ENCODE measurements around the gene KRT7.

Gene KRT7

DNA sequence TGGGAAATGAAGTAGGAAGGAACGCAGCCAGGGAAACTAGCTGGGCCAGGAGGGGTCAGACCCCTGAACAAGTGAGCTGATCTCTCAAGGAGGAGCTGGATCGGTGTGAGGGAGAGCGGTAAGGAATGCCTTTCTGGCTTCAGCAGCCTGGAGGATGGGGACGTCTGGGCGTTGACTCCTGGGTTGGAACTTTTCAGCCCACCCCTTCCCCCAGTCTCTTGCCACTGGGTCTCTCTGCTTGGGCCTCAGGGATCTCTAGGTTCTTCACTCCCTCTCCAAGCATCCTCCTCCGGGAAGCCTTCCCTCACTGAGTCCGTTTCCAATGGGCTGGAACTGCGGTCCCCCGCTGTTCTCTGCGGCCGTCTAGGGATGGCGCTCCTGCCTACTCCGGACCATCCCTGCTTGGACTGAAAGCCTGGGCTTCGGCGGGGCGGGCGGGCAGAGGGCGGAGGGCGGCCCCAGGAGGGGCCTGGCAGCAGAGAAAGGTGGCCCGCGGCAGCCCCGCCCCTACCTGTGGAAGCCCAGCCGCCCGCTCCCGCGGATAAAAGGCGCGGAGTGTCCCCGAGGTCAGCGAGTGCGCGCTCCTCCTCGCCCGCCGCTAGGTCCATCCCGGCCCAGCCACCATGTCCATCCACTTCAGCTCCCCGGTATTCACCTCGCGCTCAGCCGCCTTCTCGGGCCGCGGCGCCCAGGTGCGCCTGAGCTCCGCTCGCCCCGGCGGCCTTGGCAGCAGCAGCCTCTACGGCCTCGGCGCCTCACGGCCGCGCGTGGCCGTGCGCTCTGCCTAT lies at the start of gene KRT7:
Gene KRT7 (plus strand): TSS at position 570 of the 788 bp plus-strand sequence. CDS start 54 bp downstream, at position 624.
- no peak for DNase-seq (ENCODE audit: low read depth, low spot score)
- H3K27ac ChIP-seq: peak within 1 kb of the TSS; percentile 98

DNA sequence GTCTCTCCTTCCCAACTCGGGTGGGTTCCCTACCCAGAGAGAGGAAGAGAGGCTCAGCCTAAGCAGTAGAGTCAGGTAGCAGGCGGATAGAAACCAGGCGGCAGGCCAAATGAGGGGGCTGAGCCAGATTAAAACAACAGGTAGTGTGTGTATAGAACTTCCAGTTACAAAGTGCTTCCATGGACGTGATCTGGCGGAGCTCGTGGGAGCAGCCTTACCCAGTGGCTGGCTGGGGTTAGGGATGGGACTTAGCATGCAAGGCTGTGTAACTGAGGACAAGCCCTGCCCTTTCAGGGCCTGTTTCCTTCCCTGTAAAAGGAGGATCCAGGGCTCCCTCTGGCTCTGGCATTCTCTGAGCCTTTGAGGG lies 49.5 kb upstream of the KRT7 start:
- peak overlapping the region; percentile 84 for H3K27ac ChIP-seq
- peak; percentile 31 for DNase-seq (ENCODE audit: low read depth, low spot score)

DNA sequence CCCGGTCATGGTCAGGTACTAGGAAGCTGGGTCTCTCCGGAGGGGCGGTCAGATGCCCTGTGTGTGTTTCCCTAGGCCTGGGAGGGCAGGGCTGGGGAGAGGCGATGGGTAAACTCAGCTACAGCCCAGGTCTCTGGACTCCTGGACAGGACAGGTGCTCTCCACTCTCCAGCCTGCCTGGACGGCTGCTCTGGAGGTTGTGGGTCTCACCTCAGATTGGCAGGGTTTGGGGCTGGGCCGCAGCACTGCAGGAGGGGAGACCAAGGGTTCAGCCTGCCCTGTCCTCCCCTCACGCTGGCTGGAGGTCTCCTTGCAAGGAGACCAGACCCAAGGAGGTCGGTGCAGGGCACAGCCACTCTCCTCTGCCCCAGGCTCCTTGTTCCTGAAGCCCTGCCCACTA lies 49.1 kb upstream of the KRT7 start:
- peak overlapping the region; percentile 84 for H3K27ac ChIP-seq
- no peak for DNase-seq (ENCODE audit: low read depth, low spot score)

DNA sequence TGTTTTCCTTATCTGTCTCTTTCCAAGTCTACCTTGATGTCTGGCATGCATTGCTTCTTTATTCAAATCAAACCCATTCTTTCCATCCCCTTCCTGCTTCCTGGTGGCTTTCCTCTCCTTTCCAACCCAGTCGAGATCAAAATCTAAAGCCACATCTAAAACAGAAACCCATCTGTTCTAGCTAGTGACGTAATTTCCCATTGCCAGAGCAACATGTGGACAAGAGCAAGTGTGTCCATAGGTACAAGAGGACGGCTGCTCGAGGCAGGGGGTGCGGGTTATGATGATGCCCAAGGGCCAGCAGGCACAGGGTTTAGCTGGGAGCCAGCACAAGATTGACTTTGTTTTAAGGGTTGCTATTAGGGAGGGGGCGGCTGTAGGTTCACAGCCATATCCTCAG lies 48.2 kb upstream of the KRT7 start:
- H3K27ac ChIP-seq: peak overlapping the region; percentile 84
- no peak for DNase-seq (ENCODE audit: low read depth, low spot score)

DNA sequence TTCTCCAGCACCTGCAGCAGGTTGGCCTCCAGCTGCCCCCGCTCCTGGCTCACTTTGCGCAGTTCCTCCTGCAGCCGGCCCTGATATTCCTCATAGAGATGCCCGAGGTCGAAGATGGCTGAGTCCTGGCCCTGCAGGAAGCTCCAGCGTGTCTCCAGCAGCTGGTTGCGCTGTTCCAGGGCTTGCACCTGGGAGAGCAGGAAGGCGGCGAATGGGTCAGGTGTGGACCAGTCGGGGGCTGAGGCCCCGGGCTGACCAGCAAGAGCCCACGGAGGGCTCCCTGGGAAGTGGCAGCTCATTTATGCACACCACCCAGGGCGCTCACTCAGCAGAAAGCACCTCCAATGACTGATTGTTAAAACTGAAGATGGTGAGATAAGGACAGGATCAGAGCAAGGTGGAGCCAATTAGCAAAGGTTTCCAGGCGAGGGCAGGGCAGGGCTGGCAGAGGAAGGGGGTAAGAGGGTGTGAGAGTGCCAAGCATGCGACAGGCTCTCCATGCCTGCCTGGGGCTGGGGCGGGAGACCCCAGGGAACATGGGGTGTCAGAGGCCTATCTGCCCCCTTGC lies 47.6 kb upstream of the KRT7 start:
- H3K27ac ChIP-seq: peak overlapping the region; percentile 84

DNA sequence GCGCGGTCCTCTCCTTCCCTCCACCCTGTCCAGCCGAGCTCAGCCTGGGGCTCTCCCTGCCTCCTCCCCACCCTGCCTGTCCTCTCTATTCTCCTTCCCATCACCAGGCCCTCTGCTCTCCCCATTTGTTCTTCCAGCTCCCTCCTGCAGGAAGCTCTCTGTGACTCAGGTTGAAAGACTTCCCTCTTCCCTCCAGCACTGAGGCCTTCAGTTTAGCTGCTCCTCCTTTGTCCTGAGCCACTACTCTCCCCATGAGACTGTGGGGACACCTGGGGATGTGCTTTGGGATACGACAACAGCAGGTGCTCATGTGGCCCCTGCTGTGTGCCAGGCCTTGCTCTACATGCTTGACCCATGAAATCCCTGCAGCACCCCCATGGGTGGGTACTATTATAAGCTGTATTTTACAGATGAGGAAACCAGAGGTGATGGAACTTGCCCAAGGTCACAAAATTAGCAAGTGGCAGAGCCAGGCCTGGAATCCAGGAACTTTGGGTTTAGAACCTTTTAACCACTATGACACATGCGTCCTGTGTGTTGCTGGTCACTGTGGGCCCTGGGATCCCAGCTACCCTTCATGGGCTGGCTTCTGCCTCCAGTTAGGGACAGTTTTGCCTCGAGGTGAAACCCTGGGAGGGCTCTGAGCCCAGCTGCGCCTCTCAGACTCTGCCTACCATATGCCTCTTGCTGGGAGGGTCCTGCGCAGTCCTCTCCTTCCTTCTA lies 46.8 kb upstream of the KRT7 start:
- peak overlapping the region; percentile 84 for H3K27ac ChIP-seq
- no peak for DNase-seq (ENCODE audit: low read depth, low spot score)

More for the DNA sequence above, 47.6 kb upstream of the KRT7 start:
- DNase-seq (ENCODE audit: low read depth, low spot score): no peak

DNA sequence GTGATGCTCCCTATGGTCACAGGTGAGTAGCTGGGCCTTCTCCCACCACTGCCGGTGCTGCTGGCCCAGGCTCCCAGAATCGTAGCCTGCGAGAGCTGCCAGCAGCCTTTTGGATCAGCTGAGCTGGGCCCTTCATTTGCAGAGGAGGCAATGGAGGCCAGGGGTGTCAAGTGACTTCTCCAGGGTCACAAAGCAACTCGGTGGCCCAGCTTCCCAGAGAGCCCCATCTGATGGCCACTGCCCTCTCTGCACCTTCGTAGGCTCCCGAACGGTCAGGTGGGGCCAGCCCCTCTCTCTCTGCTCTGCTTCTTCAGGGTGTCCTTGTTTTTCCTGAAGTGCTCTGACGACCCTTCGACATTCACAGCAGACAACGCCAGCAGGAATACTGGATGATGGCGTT lies 45.8 kb upstream of the KRT7 start:
- DNase-seq (ENCODE audit: low read depth, low spot score): no peak
- peak overlapping the region; percentile 84 for H3K27ac ChIP-seq

DNA sequence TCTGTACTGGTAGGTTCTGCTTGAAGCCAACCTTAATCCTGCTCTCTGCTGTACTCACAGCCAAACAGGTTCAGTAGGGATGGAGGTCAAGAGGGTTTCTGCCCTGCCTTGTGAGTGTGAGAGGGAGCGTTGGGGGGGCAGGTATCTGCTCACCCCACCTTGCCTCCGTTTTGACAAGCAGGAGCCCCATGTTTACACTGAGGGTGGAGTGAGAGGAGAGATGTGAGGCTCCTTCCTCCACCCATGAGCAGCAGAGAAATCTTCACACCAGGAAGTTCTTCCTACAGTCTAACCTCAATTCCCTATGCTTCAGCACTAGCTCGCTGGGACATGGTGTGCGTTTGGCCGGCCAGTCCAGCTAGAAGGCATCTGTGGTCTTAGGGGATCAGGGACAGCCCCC lies 45.4 kb upstream of the KRT7 start:
- DNase-seq (ENCODE audit: low read depth, low spot score): no peak
- peak overlapping the region; percentile 84 for H3K27ac ChIP-seq

DNA sequence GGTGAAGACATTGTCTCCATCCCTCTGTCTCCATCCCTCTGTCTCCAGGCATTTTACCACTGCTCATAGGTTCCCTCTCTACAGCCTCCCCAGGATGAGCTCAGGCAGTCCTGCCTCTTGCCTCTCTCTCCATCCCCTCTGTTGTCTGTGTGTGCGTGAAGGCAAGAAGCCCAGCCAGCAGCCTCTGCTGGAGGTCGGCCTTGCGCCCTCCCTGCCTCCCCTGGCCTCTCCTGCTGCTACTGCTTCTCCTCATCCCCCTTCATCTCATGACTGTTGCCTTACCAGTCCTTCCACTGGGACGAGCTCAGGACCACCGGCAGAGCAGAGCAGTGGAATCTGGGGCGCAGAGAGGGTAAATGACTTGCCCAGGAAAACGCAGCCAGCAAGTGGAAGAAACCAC lies 44.4 kb upstream of the KRT7 start:
- H3K27ac ChIP-seq: peak overlapping the region; percentile 84

DNA sequence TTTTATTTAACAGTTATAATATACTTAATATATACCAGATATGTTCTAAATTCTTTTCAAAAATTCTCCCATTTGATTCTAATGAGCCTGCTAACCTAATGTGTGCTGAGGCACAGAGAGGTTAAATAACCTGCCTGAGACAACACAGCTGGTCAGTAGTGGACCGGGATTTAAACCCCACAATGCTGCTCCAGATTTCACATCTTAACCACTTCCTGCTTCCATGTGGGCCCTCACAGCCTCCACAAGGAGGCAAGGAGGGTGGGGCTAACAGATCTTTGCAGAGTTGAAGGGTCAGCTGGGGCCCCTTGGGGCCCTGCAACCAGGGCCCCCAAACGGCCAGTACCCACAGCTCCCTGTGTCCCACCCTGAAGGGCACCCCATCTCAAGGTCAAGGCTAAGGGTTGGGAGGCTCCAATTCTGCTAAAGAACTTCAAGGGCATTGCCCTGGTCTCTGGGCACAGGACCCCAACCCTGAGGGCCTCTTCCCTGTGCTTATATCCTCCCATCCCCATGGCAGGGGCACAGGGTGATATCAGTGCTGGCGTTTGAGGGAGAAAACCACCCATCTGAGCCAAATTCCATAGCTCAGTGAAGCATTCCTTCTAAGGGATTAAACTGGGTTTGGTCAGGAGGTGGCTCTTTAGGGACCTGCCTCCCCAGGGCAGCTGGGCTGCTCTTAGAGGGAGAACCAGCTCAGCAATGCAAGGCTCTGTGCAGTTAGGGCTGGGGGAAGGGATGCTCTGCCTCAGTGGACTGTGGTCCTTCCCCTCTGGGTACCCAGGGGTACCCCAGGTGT lies 43.5 kb upstream of the KRT7 start:
- no peak for DNase-seq (ENCODE audit: low read depth, low spot score)
- H3K27ac ChIP-seq: peak overlapping the region; percentile 84

More for the DNA sequence above, 44.4 kb upstream of the KRT7 start:
- no peak for DNase-seq (ENCODE audit: low read depth, low spot score)

DNA sequence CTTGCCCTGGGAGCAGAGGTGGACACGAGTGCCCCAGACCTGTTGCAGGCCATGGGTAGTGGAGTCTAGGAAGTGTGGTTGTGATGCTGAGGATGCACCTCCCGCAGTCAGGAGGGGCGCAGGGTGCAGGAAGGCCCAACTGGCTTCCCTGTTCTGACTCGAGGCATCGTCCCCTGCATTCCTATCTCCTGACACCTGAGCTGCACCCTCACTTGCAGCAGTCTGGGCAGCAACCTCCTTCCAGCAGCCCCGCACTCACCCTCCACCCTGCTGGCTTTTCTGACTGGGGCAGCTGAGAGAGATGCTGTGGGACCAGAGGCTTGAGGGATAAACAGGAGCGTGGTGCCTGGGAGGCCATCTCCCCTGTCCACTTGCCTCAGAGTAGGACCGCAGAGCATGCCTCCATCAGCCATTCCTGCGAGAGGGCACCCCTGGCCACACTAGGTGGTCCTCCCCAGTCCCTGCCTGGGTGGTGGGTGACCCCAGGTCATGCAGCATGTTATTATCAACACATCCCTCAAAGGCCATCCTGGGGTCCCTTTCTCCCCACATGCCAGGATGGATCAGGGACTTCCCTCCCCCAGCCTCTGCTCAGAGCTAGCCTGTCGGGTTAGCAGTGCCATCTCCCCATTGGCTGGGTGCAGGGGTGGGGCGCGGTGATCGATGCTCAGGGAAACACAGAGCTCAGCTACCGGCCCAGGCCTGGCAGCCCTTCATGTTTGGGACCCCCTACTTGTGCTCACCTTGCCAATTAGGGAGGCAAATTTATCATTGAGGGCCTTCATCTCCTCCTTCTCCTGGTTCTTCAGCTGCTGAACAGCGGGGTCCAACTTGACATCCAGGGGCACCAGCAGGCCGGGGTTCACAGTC lies 41.9 kb upstream of the KRT7 start:
- H3K27ac ChIP-seq: peak overlapping the region; percentile 84
- DNase-seq (ENCODE audit: low read depth, low spot score): no peak

DNA sequence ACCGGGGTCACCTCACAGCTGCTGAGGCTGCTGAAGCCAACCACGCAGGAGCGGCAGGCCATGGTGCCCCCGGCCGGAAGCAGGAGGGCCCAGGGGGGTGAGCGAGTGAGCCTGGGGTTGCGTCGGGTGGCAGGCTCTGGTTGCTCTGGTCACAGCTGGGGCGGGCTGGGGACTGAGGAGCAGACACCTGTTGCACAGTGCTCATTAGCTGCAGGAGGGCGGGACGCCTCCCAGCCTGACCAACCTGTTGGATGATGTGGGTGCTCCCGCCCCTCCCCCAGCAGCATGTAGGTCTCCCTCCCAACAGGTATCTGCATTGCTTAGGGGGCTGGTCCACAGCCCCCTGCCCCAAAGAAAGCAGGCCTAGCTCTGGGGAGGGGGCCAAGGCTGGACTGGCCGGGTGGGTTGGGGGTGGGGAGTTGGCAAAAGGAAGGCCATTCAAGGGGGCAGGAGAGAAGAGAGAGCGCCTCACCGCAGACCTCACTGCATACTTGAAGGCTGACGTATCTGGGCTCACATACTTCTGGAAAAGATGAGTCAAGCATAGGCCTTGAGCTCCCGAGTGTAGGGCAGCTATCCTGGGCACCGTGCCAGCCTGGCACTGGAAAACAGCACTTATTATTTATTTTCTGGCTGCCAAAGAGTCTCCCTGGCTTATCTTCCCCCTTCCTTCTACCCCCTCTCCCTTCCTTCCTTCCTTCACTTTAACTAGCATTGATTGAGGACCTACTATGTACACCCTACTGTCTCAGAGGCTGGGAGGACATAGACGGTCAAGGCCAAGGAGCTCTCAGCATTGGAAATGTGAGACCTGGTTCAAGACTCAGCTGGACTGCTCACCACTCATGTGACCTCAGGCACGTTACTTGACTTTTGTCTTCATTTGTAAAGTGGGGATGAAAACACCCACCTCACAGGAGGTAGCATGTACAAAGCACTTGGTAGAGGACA lies 40.9 kb upstream of the KRT7 start, which contains the start of gene KRT80:
Gene KRT80 (minus strand): TSS at position 174 of the 951 bp plus-strand sequence. CDS start 112 bp downstream, at position 62.
- DNase-seq (ENCODE audit: low read depth, low spot score): peak; percentile 94
- H3K27ac ChIP-seq: peak within 1 kb of the TSS; percentile 84

DNA sequence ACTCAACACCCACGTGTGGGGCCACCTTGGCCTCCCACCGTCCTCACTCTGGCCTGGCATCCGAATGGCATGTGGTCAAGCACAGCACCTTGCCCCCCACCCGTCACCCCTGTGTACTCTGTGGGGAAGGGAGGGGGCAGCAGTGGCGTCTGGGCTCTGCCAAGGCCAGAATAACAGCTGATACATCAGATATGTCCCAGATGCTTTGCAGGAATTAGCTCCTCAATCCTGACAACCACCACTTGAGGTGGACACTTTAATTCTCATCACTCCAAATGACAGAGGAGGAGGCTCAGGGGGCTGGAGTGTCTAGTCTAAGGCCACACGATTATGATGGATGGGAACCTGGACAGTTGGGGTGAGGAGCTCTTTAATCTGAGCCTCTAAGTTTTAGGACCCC lies 39.5 kb upstream of the KRT7 start:
- peak overlapping the region; percentile 19 for H3K27ac ChIP-seq
- no peak for DNase-seq (ENCODE audit: low read depth, low spot score)

DNA sequence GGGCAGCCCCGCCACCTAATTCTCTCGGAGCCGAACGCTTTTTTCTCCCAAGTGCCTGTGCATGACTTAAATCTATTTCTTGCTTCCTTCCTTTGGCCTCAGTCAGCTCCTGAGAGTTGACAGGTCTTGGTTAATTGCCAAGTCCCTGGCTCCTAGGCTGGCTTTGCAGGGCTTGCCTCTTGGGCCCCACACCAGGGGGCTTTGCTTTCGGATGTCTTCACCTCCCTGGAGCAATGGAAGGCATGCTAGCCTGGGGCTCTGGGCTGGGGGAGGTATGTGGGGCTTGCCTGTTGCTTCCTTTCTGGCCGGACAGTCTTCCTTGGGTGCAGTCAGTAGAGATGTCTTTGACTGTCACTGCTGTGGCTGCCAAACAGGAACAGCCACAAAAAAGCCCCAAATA lies 39.1 kb upstream of the KRT7 start:
- peak overlapping the region; percentile 19 for H3K27ac ChIP-seq

DNA sequence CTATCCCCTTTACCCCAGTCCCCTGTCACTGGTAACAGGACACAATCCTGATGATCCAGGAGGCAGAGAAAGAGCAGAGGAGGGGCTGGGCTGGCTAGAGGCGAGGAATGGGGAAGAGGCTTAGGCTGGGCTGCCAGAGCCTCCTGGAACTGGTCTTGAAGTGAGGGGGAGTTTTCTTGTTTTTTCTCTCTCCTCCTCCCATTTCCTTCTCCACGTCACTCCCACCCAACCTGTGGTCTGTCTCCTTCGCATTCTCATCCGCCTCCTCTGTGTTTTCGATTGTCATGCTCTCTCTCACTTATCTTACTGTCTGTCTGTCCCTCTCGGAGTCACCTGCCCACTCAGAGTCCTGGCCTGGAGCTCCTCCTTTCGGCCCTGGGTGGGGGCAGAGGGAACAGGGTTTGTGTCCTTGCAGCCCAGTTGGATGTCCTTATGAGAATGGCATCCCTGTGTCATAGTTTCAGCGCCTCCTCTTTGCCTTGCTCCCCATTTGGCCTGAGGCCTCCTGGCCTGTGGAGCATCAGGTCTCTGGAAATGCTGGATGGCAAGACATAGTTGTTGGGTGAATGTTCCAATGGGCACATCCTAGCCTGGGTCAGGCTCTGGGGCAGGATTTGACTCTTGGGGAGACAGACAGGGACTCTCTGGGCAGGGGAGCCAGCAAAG lies 37.8 kb upstream of the KRT7 start:
- peak overlapping the region; percentile 19 for H3K27ac ChIP-seq
- no peak for DNase-seq (ENCODE audit: low read depth, low spot score)

More for the DNA sequence above, 39.1 kb upstream of the KRT7 start:
- no peak for DNase-seq (ENCODE audit: low read depth, low spot score)

DNA sequence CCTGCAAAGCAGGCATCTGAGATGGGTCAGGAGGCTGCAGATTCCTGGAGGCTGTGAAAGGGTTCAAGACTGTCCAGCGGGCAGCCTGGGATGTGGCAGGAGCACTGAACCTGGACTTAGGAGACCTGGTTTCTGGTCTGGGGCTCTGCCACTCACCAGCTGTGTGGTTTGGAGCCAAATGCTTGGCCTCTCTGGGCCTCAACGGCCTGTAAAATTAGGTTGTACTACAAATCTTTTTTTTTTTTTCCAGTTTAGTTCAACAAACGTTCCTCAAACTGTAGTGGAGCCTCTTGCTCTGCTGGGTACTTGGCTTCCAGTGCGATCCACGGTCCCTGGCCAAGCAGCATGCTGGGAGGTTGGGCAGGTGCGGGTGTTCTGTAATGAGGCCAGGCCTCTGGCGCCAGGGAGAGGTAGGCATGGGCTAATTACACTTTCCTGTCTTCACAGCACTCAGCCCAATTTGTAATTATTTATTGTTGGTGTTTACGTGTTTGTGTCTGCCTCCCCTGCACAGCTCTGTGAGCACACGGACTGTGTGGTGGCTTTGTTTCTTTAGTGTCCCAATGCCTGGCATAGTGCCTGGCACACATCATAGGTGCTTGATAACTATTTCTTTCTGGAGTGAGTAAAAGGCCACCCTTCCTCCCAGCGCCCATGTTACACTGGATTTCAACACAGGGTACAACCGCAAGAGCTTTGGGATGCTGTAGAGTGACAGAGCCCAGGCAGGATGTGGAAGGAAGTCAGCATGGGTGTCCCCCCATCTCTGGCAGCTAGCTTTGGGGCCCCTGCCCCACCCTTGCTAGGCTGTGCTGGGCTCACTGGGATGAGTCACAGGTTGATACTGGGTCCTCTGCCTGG lies 35.4 kb upstream of the KRT7 start:
- H3K27ac ChIP-seq: peak overlapping the region; percentile 83
- DNase-seq (ENCODE audit: low read depth, low spot score): no peak
